ENCODE data around the gene SEC23IP. TPM values are rescaled to one million over a fixed set of nuclear protein-coding genes. Genes with fewer than 3 reads are reported as not detected.

Gene SEC23IP
- total RNA-seq, 2 donors from 2014 or later = 54.9 to 57.3 TPM

DNA sequence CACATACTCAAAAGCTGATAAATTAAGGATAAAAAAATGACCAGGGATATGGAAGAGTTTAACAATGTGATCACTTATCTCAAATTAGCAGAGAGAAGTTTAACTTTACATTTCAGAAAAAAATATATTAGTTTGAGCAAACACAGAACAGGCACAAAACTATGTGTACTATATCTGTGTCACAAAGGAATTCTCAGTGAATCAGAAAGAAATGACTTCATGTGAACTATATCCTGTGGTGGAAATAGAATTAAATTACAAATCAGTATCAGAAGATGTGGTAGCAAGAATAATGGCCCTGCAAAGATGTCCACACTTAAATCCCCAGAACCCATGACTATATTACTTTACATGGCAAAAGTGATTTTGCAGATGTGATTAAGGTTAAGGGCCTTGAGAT lies 70.3 kb downstream of the SEC23IP start:
- Histone ChIP-seq H3K9me3 (no peaks in the 10 kb centered on the region), H3K9ac (ENCODE audit: low read depth in 2 of 2, low read length in 2 of 2) (no peak overlapping the region), H3K27me3 (no peaks in the 10 kb centered on the region), H3K4me1 (no peaks in the 10 kb centered on the region), H3K4me3 (no peak overlapping the region), H3K36me3 (no peaks in the 10 kb centered on the region), H3K27ac (no peak overlapping the region)
- DNase-seq = no peak
- intact Hi-C loops (cut with DNase I) = no loop called here
- TF ChIP-seq, protein P1, sequence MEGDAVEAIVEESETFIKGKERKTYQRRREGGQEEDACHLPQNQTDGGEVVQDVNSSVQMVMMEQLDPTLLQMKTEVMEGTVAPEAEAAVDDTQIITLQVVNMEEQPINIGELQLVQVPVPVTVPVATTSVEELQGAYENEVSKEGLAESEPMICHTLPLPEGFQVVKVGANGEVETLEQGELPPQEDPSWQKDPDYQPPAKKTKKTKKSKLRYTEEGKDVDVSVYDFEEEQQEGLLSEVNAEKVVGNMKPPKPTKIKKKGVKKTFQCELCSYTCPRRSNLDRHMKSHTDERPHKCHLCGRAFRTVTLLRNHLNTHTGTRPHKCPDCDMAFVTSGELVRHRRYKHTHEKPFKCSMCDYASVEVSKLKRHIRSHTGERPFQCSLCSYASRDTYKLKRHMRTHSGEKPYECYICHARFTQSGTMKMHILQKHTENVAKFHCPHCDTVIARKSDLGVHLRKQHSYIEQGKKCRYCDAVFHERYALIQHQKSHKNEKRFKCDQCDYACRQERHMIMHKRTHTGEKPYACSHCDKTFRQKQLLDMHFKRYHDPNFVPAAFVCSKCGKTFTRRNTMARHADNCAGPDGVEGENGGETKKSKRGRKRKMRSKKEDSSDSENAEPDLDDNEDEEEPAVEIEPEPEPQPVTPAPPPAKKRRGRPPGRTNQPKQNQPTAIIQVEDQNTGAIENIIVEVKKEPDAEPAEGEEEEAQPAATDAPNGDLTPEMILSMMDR (IDR thresholded peaks at IDR 0.05) = no peak

DNA sequence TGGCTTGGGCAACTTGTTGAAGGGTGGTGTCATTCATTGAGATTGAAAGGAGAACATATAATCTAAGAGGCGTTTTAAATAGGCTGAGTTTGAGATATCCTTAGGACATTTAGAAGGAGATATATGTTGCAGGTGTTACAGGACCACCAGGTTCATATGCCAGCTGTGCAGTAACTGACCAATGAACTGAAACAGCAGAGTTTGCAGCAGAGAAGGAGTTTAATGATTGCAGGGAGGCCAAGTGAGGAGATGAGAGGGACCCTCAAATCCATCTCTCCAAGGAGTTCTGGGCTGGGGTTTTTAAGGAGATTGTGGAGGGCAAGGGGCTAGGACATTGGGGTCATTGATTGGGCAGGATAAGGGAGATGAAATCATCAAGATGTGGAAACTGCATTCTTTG lies 74.5 kb downstream of the SEC23IP start:
- Histone ChIP-seq H3K9me3 (no peaks in the 10 kb centered on the region), H3K4me3 (no peak overlapping the region), H3K27me3 (no peaks in the 10 kb centered on the region), H3K4me1 (no peaks in the 10 kb centered on the region), H3K36me3 (no peaks in the 10 kb centered on the region), H3K27ac (no peak overlapping the region), H3K9ac (ENCODE audit: low read depth in 2 of 2, low read length in 2 of 2) (no peak overlapping the region)
- DNase-seq = no peak
- intact Hi-C loops (cut with DNase I) = no loop called here
- TF ChIP-seq, protein P1 (IDR thresholded peaks at IDR 0.05) = no peak

DNA sequence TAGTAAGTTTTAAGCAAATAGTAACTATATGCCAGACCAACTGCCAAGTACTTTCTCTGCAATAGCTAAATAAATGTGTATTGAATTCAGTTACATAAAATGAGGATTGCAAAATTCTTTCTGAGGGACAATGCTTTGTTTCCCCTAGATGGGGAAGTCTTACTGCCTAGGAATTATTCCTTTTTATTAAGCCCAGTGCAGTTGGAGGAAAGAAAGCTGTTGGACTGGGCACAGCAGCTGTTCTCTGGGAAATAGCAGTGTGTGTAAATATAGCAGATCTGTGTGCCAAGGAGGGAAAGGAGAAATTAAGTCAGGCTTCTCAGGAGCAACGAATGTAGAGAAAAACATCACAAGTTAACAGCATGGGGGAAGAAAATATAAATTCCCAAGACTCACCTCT lies 77.1 kb downstream of the SEC23IP start:
- Histone ChIP-seq H3K9me3 (no peaks in the 10 kb centered on the region), H3K36me3 (no peaks in the 10 kb centered on the region), H3K4me3 (no peak overlapping the region), H3K9ac (ENCODE audit: low read depth in 2 of 2, low read length in 2 of 2) (no peak overlapping the region), H3K27me3 (no peaks in the 10 kb centered on the region), H3K27ac (no peak overlapping the region), H3K4me1 (no peaks in the 10 kb centered on the region)
- no peak for DNase-seq
- intact Hi-C loops (cut with DNase I) = no loop called here
- TF ChIP-seq, protein P1 (IDR thresholded peaks at IDR 0.05) = no peak

DNA sequence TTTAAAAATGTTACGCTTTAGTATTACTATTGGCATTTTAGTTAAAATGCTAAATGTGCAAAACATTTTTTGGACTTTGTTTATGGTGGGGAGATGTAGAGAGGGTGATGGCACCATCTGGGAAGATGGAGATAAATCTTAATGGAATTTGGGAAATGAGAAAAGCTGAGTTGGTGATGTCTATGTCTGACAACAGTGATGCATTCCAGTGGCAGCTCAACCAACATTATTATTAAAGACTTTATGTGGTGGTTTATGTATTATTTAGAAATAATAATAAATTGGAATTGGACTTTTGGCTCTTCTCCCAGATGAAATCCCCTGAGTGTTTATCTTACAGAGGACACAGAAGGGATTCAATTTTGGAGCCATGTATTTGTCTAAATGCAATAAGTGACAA lies 77.6 kb downstream of the SEC23IP start:
- Histone ChIP-seq H3K9me3 (no peaks in the 10 kb centered on the region), H3K9ac (ENCODE audit: low read depth in 2 of 2, low read length in 2 of 2) (no peak overlapping the region), H3K27me3 (no peaks in the 10 kb centered on the region), H3K36me3 (no peaks in the 10 kb centered on the region), H3K4me3 (no peak overlapping the region), H3K4me1 (no peaks in the 10 kb centered on the region), H3K27ac (no peak overlapping the region)
- TF ChIP-seq, protein P1 (IDR thresholded peaks at IDR 0.05) = no peak
- no peak for DNase-seq
- intact Hi-C loops (cut with DNase I) = no loop called here

DNA sequence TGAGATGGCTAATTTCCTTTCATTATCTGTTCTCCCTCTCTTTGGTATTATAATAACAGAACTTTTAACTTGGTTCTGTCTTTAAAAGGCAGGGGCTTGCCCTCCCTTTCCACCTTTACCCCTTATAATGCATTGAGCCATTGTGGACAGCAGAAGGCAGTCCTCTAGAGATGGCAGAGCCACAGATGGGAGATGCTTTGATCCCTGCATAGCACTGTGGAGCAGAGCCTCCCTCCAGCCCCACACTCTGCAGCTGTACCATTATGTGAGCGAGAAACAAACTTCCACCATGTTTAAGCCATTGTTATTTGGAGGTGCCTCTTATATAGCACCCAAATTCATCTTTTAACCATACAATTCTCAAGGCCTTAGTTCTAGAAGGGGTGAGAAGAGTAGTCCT lies 78.4 kb downstream of the SEC23IP start:
- no peak overlapping the region for H3K4me3 ChIP-seq
- TF ChIP-seq, protein P1 (IDR thresholded peaks at IDR 0.05) = no peak
- intact Hi-C loops (cut with DNase I) = no loop called here
- H3K9me3 ChIP-seq = no peaks in the 10 kb centered on the region
- H3K27ac ChIP-seq = no peak overlapping the region
- H3K27me3 ChIP-seq = no peaks in the 10 kb centered on the region
- no peaks in the 10 kb centered on the region for H3K4me1 ChIP-seq
- H3K36me3 ChIP-seq = no peaks in the 10 kb centered on the region
- H3K9ac ChIP-seq (ENCODE audit: low read depth in 2 of 2, low read length in 2 of 2) = no peak overlapping the region
- no peak for DNase-seq

DNA sequence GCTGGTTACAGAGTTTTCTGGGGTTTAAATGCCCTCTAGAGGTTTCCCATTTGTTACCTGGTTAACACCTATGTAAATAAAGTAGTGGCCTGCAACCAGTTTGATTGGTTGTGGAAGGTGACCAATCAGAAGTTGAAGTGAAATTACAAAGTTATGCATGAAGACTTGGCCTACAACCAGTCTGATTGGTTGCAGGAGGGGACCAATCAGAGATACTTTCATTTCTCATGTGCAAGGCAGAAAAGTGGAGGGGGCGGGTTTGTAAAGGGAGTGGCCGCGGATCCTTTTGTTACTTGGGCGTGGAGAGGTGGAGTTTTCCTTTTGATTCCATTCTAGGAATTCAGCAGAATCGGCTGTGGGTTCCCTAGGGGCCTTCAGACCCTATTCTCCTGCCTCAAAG lies 80.8 kb downstream of the SEC23IP start:
- intact Hi-C loops (cut with DNase I) = no loop called here
- no peaks in the 10 kb centered on the region for H3K27me3 ChIP-seq
- H3K27ac ChIP-seq = no peak overlapping the region
- no peaks in the 10 kb centered on the region for H3K9me3 ChIP-seq
- TF ChIP-seq, protein P1 (IDR thresholded peaks at IDR 0.05) = no peak
- H3K4me1 ChIP-seq = no peaks in the 10 kb centered on the region
- no peaks in the 10 kb centered on the region for H3K36me3 ChIP-seq
- H3K9ac ChIP-seq (ENCODE audit: low read depth in 2 of 2, low read length in 2 of 2) = no peak overlapping the region
- H3K4me3 ChIP-seq = no peak overlapping the region
- no peak for DNase-seq
